ENCODE data around the gene SLC5A1.
"Not testable (repeated sequence)": the region's sequence is repeated elsewhere in the genome, so short reads cannot be mapped to it uniquely, and the experiment has no call there.

GRCh38 chr22:32137731-32138324 lies 94.8 kb downstream of the SLC5A1 start:
- not testable (repeated sequence) for TF ChIP-seq CTCF (IDR thresholded peaks at IDR 0.05; ENCODE audit: poor library complexity, severe bottlenecking); EP300 (conservative IDR thresholded peaks at IDR 0.05; ENCODE audit: poor library complexity, severe bottlenecking); TAF1 (IDR thresholded peaks at IDR 0.05; ENCODE audit: low read depth); EZH2 (IDR thresholded peaks at IDR 0.05; ENCODE audit: borderline replicate concordance, insufficient read depth, low read length, poor library complexity, severe bottlenecking); POLR2AphosphoS5 (IDR thresholded peaks at IDR 0.05); SMC3 (conservative IDR thresholded peaks at IDR 0.05; ENCODE audit: poor library complexity); RAD21 (conservative IDR thresholded peaks at IDR 0.05)

Measured in neural cell (in vitro differentiated cells).